Measurements from ENCODE around the gene AGFG2.

DNA sequence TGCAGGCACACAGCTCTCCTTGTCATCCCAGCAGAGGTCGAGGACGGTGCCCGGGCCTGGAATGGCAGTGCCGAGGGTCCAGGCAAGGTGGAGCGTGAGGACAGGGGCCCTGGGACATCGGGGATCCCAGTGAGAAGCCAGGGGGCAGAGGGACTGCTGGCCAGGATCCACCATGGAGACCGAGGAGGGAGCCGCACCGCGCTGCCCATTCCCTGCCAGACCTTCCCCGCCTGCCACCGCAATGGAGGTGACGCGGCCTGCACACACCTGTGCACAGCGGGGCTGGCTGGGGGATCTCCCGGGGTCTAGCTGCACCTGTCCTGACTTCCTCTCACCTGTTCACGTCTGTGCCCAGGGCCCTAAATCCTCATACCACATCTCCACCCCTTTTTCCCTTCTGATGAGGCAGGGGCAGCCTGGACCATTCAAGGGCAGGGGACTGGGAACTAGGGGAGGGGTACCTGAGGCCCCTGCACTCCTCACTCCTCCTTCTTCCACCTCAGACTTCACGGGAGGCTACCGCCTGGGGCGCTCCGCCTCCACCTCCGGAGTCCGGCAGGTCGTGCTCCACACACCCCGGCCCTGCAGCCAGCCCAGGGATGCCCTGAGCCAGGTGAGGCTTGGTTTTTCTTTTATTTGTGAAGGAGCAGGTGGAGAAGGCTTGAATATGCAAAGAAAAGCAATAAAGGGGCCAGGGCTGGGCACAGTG is 48.4 kb upstream of the AGFG2 start:
- TF ChIP-seq, protein P1, sequence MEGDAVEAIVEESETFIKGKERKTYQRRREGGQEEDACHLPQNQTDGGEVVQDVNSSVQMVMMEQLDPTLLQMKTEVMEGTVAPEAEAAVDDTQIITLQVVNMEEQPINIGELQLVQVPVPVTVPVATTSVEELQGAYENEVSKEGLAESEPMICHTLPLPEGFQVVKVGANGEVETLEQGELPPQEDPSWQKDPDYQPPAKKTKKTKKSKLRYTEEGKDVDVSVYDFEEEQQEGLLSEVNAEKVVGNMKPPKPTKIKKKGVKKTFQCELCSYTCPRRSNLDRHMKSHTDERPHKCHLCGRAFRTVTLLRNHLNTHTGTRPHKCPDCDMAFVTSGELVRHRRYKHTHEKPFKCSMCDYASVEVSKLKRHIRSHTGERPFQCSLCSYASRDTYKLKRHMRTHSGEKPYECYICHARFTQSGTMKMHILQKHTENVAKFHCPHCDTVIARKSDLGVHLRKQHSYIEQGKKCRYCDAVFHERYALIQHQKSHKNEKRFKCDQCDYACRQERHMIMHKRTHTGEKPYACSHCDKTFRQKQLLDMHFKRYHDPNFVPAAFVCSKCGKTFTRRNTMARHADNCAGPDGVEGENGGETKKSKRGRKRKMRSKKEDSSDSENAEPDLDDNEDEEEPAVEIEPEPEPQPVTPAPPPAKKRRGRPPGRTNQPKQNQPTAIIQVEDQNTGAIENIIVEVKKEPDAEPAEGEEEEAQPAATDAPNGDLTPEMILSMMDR (IDR thresholded peaks at IDR 0.05; ENCODE audit: low read depth, low read length, missing input control), result no peak
- TF ChIP-seq SP1 (IDR thresholded peaks at IDR 0.05) (no peak), TAF1 (conservative IDR thresholded peaks at IDR 0.05) (no peak), HNF4G (IDR thresholded peaks at IDR 0.05) (no peak)

Data from liver (tissue), 3 donors.